HepG2 (cell line): Measurements from ENCODE around the gene ABCC3. TPM values are rescaled to one million over a fixed set of nuclear protein-coding genes. Genes with fewer than 3 reads are reported as not detected.

Source experiments
- ADNP ChIP-seq: sonication (generic); formaldehyde crosslinking; IDR thresholded peaks from 2 replicates; pipeline ENCODE4 v1.4.0; 2020; ENCODE audit warnings: missing genetic modification reagents
- ARNTL ChIP-seq: sonication (generic); formaldehyde crosslinking; IDR thresholded peaks from 2 replicates; pipeline ENCODE4 v1.4.0; 2020; ENCODE audit warnings: mild to moderate bottlenecking, missing genetic modification reagents
- BATF2 ChIP-seq: sonication (generic); formaldehyde crosslinking; IDR thresholded peaks from 2 replicates; pipeline ENCODE4 v1.8.0; 2022; ENCODE audit warnings: mild to moderate bottlenecking, missing genetic modification reagents, moderate library complexity
- CSRNP2 ChIP-seq: sonication (generic); formaldehyde crosslinking; conservative IDR thresholded peaks from 2 replicates; pipeline ENCODE4 v1.8.0; 2022; ENCODE audit warnings: low read depth, missing genetic modification reagents
- ELF1 ChIP-seq: sonication (generic); formaldehyde crosslinking; IDR thresholded peaks from 2 replicates; pipeline ENCODE4 v1.4.0; 2020; ENCODE audit warnings: missing genetic modification reagents
- ERF ChIP-seq: IDR thresholded peaks from 2 replicates; pipeline ENCODE4 v1.6.1; 2018; ENCODE audit warnings: missing biosample characterization, missing genetic modification reagents
- GATAD1 ChIP-seq: IDR thresholded peaks from 2 replicates; pipeline ENCODE4 v1.6.1; 2016; ENCODE audit warnings: missing genetic modification reagents, missing compliant biosample characterization
- HMGA1 ChIP-seq: sonication (generic); formaldehyde crosslinking; conservative IDR thresholded peaks from 2 replicates; pipeline ENCODE4 v1.4.0; 2020; ENCODE audit warnings: missing genetic modification reagents
- MYNN ChIP-seq: sonication (generic); formaldehyde crosslinking; IDR thresholded peaks from 2 replicates; pipeline ENCODE4 v1.4.0; 2020; ENCODE audit warnings: mild to moderate bottlenecking, low read depth, missing genetic modification reagents
- NR3C1 ChIP-seq: sonication (generic); formaldehyde crosslinking; IDR thresholded peaks from 2 replicates; pipeline ENCODE4 v1.4.0; 2020; ENCODE audit warnings: missing genetic modification reagents
- PPARG ChIP-seq: conservative IDR thresholded peaks from 2 replicates; pipeline ENCODE4 v1.6.1; 2016; ENCODE audit warnings: missing biosample characterization, missing genetic modification reagents
- RFX1 ChIP-seq: fragments of 450-650 bp; IDR thresholded peaks from 2 replicates; pipeline ENCODE4 v1.6.1; 2017
- RNF219 ChIP-seq: sonication (generic); formaldehyde crosslinking; IDR thresholded peaks from 2 replicates; pipeline ENCODE4 v1.5.0; 2020; ENCODE audit warnings: mild to moderate bottlenecking, missing genetic modification reagents
- ZMYM4 ChIP-seq: sonication (generic); formaldehyde crosslinking; IDR thresholded peaks from 2 replicates; pipeline ENCODE4 v1.8.1; 2023; ENCODE audit warnings: mild to moderate bottlenecking, missing genetic modification reagents
- ZNF142 ChIP-seq: sonication (generic); formaldehyde crosslinking; IDR thresholded peaks from 2 replicates; pipeline ENCODE4 v1.4.0; 2020; ENCODE audit warnings: missing genetic modification reagents
- ZNF264 ChIP-seq: sonication (generic); formaldehyde crosslinking; IDR thresholded peaks from 2 replicates; pipeline ENCODE4 v1.4.0; 2020; ENCODE audit warnings: missing genetic modification reagents
- ZNF740 ChIP-seq: sonication (generic); formaldehyde crosslinking; IDR thresholded peaks from 2 replicates; pipeline ENCODE4 v1.4.0; 2020; ENCODE audit warnings: missing genetic modification reagents
- ZNF891 ChIP-seq: sonication (generic); formaldehyde crosslinking; IDR thresholded peaks from 2 replicates; pipeline ENCODE4 v1.5.0; 2020; ENCODE audit warnings: mild to moderate bottlenecking, missing genetic modification reagents
- ZUFSP ChIP-seq: sonication (generic); formaldehyde crosslinking; IDR thresholded peaks from 2 replicates; pipeline ENCODE4 v1.9.0; 2021; ENCODE audit warnings: missing genetic modification reagents, mild to moderate bottlenecking, borderline replicate concordance
- polyA plus RNA-seq, 8 experiments: library from polyadenylated mRNA; depleted of rRNA in 3 of 8; stranded (reverse) in 7 of 8; unstranded in 1 of 8; fragments of >200 nt; fragmentation: Illumina TruSeq in 4 of 8; extraction: Trizol in 4 of 8; gene quantifications; 2 replicates each; pipeline versions ENCODE4 v1.2.1 to v1.2.3, GENCODE V29; 2011 to 2016; ENCODE audit warnings: low read depth in 4 of 8, missing spikeins in 1 of 8, mixed read lengths in 1 of 8; ENCODE audit not compliant: insufficient read depth in 1 of 8
- total RNA-seq, 5 experiments: library from RNA; depleted of rRNA; stranded (reverse); fragments of >200 nt; fragmentation: Illumina TruSeq; extraction: Trizol; gene quantifications; 2 replicates each; pipeline ENCODE4 v1.2.3, GENCODE V29; 2016; ENCODE audit warnings: low read depth in 1 of 5

The ABCC3 gene
- total and polyA plus RNA-seq, 2 of the 13 experiments (the other 11 are each of a cell fraction or from before 2014, with no cell fraction given), result 25.2 to 50.7 TPM

- TF ChIP-seq PPARG (CRISPR knock-in tag) (peak; percentile 58; the same call in 1 of the 2 replicates), ADNP (CRISPR knock-in tag) (no peak; the same call in 1 of the 2 replicates), ARNTL (no peak), CSRNP2 (CRISPR knock-in tag) (no peak), BATF2 (CRISPR knock-in tag) (no peak), ZNF740 (CRISPR knock-in tag) (peak; percentile 60; the same call in 1 of the 2 replicates), GATAD1 (peak; percentile 72), ZNF891 (no peak), ZMYM4 (CRISPR knock-in tag) (peak; percentile 69; the same call in 1 of the 2 replicates), ELF1 (peak; percentile 37; the same call in 1 of the 2 replicates), ERF (CRISPR knock-in tag) (peak; percentile 69), NR3C1 (CRISPR knock-in tag) (no peak), HMGA1 (CRISPR knock-in tag) (no peak), RNF219 (CRISPR knock-in tag) (no peak), ZUFSP (CRISPR knock-in tag) (no peak), RFX1 (no peak), MYNN (CRISPR knock-in tag) (no peak), ZNF142 (peak; percentile 52; the same call in 1 of the 2 replicates), ZNF264 (CRISPR knock-in tag) (no peak)
Measured at GRCh38 chr17:50626037-50626574, 8.6 kb upstream of the ABCC3 start (continued).
